Measurements from ENCODE around the gene DTHD1. TPM values are rescaled to one million over a fixed set of nuclear protein-coding genes. Genes with fewer than 3 reads are reported as not detected.

DTHD1 gene
- total RNA-seq, 1 donor = not detected

DNA sequence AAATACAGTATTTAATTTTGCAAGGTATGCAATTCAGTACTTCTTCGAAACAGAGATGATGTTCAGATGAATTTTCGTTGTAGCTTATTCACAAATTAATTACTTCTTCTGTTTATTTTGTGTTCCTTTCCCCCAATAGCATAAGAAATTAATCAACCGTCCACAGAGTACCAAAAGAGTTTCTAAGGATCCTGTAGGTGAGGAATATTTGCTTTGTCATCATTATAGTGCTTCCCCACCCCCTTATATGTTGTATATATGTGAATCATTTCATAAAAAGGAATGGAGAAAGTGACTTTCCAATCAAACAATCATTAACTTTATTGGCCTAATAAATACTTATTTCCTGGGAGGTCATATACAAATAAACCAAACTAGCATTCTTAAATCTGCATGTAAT is 57.6 kb downstream of the DTHD1 start:
- DNase-seq (ENCODE audit: low read depth in 2 of 3, low spot score in 2 of 3) = no peak

DNA sequence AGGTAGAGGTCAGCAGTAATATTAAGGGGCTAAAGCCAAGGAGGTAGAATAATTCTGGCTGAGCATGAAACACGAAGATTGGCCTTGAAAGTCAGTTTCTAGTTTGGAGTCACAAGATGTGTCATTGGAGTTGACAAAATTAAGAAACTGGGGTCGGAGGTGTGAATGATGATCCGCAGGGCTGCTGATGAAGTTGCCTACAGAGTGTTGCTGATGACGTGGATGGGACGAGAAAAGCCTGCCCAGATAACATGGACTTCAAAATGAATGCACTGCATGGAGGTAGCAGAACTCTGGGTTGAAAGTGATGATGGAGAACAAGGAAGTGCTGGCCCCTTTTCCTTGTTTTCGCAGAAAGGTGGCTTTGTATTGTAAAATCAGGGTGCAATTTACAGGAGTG is 60.5 kb downstream of the DTHD1 start:
- DNase-seq (ENCODE audit: low read depth in 2 of 3, low spot score in 2 of 3) = no peak

DNA sequence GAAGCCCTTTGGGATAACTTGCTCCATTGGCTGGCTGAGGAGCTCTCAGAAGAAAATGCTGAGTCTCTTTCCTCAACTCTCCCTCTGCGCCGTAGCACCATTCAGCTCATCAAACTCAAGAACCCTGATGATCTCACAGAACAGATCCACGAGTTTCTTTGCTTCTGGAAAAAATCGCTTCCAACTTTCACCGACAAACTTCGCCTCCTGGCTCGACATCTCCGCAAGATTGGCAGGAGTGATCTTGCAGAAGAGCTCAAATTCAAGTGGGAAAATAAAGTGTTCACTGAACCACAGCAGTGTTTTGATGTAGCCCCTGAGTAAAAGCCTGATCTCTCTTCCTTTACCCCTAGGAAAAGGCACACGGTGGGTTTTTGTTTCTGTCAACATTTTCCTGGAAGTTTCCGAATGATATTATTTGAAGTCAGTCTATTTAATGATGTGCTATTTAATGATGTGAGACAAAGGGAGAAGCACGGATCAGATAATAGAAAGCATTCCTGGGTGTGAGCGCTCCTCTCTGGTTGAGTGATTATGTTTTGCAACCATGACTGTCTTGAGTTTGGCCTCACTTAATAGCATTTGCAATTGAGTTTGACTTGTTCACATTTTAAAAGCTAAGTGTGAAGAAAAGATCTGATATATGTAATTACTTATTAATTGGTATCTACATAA is 62.2 kb downstream of the DTHD1 start:
- DNase-seq (ENCODE audit: low read depth in 2 of 3, low spot score in 2 of 3) = no peak

DNA sequence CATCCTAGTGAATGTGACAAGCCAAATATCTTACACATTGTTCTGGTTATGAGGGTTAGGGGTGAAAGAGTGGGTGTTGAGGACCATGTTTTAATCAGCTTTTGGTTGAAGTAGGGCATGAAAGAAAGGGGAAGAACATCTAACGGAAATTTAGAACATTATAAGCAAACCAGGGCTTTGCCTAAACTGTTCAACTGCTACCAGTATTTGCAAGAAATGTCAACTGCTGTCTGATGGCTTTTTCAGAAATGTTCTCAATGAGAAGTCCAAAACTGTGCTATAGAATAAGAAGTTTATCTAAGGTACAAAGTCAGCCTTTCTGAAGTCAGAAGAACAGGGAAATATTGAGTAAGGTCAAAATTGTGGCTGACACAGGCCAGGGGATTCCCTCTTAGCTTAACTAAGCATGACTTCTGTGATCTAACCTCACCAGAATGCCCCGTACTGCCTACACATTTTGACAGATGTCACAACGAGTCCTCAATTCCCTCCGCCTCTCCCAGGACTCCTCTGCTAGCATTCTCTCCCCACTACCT is 67.1 kb downstream of the DTHD1 start:
- peak in 1 of 3 donors; percentile 17 for DNase-seq (ENCODE audit: low read depth in 2 of 3, low spot score in 2 of 3)

DNA sequence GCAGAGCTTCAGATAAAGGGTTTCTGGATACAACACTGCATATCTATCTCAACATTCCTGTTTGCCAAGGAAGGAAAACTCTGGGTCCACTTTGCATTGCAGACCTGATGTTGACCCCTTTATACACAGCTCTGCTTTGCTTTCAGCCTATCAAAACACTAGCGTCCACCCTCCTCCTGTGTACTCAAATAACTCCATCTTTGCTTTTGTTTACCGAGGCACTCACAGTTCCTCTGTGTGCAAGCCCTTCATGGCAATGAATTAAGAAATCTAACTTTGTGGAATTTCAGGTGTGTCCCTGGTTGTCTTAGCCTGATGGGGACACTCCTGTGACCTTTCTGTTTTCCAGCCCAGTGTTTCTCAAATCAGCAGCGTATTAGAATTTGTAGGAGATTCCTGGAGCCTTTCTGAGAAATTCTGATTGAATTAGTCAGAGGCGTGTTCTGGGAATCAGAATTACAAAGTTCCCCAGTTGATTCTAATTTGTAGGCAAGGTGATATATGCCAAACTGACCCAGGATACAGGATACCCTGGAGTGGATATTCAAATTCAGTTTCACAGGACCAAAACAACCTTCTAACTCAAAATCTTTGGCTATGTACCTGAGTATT is 68.6 kb downstream of the DTHD1 start:
- no peak for DNase-seq (ENCODE audit: low read depth in 2 of 3, low spot score in 2 of 3)

DNA sequence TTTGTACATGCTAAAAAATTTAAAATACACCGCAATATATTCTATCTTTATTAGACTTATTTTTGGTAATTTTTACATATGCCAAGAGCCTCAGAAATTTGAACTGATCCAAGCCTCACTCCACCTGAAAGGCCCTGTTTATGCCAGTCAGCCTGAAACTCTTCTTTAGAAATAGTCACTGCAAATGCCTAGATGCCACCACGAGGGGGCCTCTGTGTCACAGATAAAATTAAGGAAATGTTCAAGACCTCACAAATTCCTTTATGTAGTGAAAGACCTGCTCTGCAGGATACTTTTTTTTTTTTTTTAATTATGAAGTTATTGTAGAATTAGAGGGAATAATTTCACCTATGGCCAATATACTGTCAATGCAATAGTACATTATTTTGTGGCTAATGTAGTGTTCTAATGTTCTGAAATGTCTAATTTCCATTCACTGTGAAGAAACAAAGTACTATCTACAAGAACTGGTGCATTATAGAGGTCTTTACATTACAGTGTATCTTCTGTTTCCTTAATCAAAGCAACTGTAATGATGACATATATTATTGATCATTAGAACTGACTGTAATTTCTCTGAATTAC is 69.8 kb downstream of the DTHD1 start:
- DNase-seq (ENCODE audit: low read depth in 2 of 3, low spot score in 2 of 3) = peak; percentile 34 to 79 (median 65)

DNA sequence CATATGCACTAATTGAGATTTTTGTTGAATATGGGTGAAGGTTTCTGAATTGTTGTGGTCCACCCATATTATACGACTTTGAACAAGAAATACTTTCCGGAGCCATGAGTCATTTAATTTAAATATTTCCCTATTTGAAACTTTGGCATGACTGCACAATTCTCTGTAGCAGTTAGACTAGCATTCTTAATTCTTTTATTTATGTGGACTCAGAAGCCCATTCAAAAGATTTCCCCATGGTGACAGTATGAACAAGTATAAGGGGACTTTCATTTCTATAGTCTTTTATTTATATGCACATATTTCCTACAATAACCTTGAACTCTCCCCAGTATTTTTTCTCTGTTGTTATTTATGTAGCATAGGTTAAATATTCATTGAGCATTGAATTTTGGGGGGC is 72.6 kb downstream of the DTHD1 start:
- DNase-seq (ENCODE audit: low read depth in 2 of 3, low spot score in 2 of 3) = no peak

DNA sequence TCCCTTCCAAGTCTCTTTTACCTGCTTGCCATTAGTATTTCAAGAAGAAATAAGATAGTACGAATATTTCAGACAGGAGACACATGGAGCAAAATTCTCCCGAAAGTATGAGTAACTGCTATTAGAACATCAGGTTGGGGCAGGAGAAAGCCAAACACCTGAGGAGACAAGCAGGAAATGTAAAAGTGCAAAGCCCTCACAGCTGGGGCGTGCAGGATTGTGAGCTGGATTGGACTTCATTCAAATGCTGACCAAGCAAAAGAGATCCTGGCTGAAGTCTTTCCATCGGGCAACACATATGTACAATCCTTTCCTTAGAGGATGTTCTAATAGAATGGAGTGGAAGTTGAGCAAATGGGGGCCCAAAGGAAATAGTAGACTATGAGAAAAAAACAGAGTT is 76.8 kb downstream of the DTHD1 start:
- DNase-seq (ENCODE audit: low read depth in 2 of 3, low spot score in 2 of 3) = no peak

GRCh38 chr4:36360755-36361154 is 79.3 kb downstream of the DTHD1 start:
- DNase-seq (ENCODE audit: low read depth in 2 of 3, low spot score in 2 of 3) = no peak

DNA sequence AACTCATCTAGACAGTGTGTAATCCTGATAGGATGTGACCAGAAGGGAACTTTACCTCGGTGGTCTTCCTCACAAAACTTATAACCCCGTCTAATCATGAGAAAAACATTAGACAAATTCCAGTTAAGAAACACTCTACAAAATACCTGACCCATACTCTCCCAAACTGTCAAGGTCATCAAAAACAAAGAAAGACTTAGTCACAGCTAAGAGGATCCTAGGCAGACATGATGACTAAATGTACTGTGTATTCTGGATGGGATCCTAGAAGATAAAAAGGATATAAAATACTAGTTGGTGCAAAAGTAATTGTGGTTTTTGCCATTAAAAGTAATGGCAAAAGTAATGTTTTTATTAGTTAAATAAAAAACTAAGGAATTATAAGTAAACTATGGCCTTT is 81.6 kb downstream of the DTHD1 start:
- no peak for DNase-seq (ENCODE audit: low read depth in 2 of 3, low spot score in 2 of 3)

DNA sequence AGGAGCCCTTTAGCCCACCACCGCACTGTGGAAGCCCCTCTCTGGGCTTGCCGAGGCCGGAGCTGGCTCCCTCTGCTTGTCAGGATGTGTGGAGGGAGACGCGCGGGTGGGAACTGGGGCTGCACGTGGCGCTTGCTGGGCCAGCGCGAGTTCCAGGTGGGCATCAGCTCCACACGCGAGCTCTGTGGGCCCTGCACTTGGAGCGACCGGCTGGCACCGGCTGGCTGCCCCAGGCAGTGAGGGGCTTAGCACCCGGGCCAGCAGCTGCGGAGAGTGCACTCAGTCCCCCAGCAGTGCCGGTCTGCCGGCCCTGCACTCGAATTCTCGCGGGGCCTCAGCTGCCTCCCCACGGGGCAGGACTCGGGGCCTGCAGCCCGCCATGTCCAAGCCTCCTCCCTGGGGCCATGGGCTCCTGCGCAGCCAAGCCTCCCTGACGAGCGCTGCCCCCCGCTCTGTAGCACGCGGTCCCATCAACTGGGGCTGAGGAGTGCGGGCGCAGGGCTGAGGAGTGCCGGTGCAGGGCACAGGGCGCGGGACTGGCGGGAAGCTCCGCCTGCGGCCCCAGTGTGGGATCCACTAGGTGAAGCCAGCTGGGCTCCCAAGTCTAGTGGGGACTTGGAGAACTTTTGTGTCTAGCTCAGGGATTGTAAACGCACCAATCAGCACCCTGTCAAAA is 93.6 kb downstream of the DTHD1 start:
- no peak for DNase-seq (ENCODE audit: low read depth in 2 of 3, low spot score in 2 of 3)

- peak; percentile 35 to 80 (median 41) for DNase-seq (ENCODE audit: low read depth in 2 of 3, low spot score in 2 of 3)
Observed at GRCh38 chr4:36385951-36386571, 104.6 kb downstream of the DTHD1 start.

DNA sequence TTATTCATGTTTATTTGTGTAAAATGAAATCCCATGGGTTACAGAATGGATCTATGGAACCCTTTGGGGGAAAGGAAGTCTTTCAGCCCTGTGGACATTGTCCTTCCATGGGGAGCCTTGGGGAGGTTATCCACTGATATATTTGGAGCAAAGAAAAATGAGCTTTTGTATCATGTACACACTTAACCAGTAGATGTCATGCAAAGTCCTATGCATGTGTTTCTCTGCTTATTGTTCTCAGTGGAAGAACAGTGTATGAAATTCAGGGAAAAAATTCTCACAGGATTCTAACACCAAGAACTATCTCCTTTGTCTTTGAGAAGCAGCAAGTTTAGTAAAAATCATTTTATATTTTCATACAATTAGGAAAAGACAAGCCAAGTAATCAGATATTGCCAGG is 105.3 kb downstream of the DTHD1 start:
- no peak for DNase-seq (ENCODE audit: low read depth in 2 of 3, low spot score in 2 of 3)

DNA sequence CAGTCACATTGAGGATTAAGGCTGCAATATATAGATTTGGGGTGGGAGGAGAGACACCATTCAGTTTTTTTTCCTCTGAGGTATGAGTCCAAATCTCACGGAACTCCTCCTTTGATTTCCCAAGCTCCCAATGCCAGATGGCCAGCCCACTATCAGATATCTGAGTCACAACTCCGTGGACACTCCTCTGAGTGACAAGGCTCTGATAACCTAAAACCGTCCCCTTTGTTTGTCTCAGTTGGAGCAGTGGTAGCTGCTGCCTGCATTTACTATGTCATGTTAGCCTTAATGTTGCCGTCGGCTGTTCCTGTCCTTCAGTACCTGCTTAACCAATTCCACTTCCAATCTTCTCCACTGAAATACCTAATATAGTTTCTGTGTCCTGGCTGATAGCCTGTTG is 107.3 kb downstream of the DTHD1 start:
- DNase-seq (ENCODE audit: low read depth in 2 of 3, low spot score in 2 of 3) = no peak

- no peak for DNase-seq (ENCODE audit: low read depth in 2 of 3, low spot score in 2 of 3)
Observed at GRCh38 chr4:36391411-36391810, 110.0 kb downstream of the DTHD1 start.

GRCh38 chr4:36392024-36392423 is 110.6 kb downstream of the DTHD1 start:
- DNase-seq (ENCODE audit: low read depth in 2 of 3, low spot score in 2 of 3) = no peak

DNA sequence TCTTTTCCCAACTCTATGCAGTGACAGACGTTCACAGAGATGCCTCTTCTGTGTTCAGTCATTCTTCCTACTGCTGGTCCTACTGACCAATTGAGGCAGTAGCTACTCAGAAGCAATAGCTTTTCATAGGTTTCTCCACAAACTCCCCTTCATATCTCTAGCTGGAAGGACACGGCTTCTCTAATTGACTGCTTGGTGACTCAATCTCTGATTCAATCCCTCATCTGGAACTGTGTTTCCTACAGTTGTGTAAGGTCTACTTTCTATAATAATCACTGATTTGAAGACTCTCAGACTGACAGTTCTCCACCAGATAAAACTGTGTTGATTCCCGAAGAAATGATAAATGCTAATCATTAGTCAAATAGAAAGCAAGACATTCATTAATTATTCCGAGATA is 111.5 kb downstream of the DTHD1 start:
- DNase-seq (ENCODE audit: low read depth in 2 of 3, low spot score in 2 of 3) = no peak
